IMR-90 (cell line): ENCODE measurements around the gene NOM1. TPM values are rescaled to one million over a fixed set of nuclear protein-coding genes. Genes with fewer than 3 reads are reported as not detected.

Source experiments
- ATAC-seq: fragments of 200-7000 bp; cut with Tn5 transposase; 2 replicates; pipeline ENCODE4 v1.9.1; 2020; ENCODE audit warnings: low read depth, mild to moderate bottlenecking, moderate library complexity
- BruUV-seq: library from RNA; stranded (reverse); fragments of 400-500 nt; replicated peaks from 2 replicates; lab custom pipeline; 2021; lab: Mats Ljungman, UMichigan
- CTCF ChIA-PET: fragments of 300-600 bp; formaldehyde crosslinking; extraction: SDS; loops from one replicate; lab custom pipeline; 2021; ENCODE audit warnings: antibody characterized with exemption; lab: Yijun Ruan, JAX
- POLR2A ChIA-PET: fragments of 300-600 bp; sonication (Branson Sonifier 250); formaldehyde crosslinking; loops from one replicate; lab custom pipeline; 2022; ENCODE audit warnings: antibody characterized with exemption; ENCODE audit not compliant: unreplicated experiment; lab: Charles Lee
- DNase-seq: peaks from one replicate; pipeline ENCODE4 v3.0.0; 2013
- H2AFZ ChIP-seq: replicated peaks from 2 replicates; pipeline ENCODE3; 2013; ENCODE audit warnings: low read length, mild to moderate bottlenecking; ENCODE audit not compliant: poor library complexity
- H2AK5ac ChIP-seq: 2 replicates; pipeline ENCODE4 v1.6.1; 2013; ENCODE audit warnings: low read depth, low read length, inconsistent platforms
- H2AK9ac ChIP-seq: replicated peaks from 2 replicates; pipeline ENCODE3; 2013; ENCODE audit warnings: mild to moderate bottlenecking, low read depth, low read length, moderate library complexity; ENCODE audit not compliant: poor library complexity
- H2BK120ac ChIP-seq: 2 replicates; pipeline ENCODE4 v1.6.1; 2013; ENCODE audit warnings: low read depth, low read length, inconsistent platforms
- H2BK15ac ChIP-seq: 3 replicates; pipeline ENCODE4 v1.6.1; 2013; ENCODE audit warnings: low read depth, low read length, inconsistent platforms
- H2BK20ac ChIP-seq: 2 replicates; pipeline ENCODE4 v1.6.1; 2013; ENCODE audit warnings: low read depth, mild to moderate bottlenecking, inconsistent platforms, low read length, moderate library complexity
- H2BK5ac ChIP-seq: 2 replicates; pipeline ENCODE4 v1.6.1; 2013; ENCODE audit warnings: mild to moderate bottlenecking, low read depth, low read length, inconsistent platforms; ENCODE audit not compliant: poor library complexity, severe bottlenecking
- H3K14ac ChIP-seq: replicated peaks from 2 replicates; pipeline ENCODE4 v1.6.1; 2013; ENCODE audit warnings: low read depth, low read length, inconsistent platforms
- H3K18ac ChIP-seq: 2 replicates; pipeline ENCODE4 v1.6.1; 2013; ENCODE audit warnings: low read depth, low read length, control low read depth
- H3K23ac ChIP-seq: 2 replicates; pipeline ENCODE4 v1.6.1; 2013; ENCODE audit warnings: low read depth, low read length, inconsistent platforms
- H3K27ac ChIP-seq: 2 replicates; pipeline ENCODE4 v1.5.1; 2013; ENCODE audit warnings: mild to moderate bottlenecking, control low read depth, low read length; ENCODE audit not compliant: insufficient read depth
- H3K27me3 ChIP-seq: 2 replicates; pipeline ENCODE4 v1.6.1; 2013; ENCODE audit warnings: low read length; ENCODE audit not compliant: control insufficient read depth, insufficient read depth
- H3K36me3 ChIP-seq: 2 replicates; pipeline ENCODE4 v1.6.1; 2013; ENCODE audit warnings: low read length, mixed read lengths; ENCODE audit not compliant: control insufficient read depth, insufficient read depth
- H3K4ac ChIP-seq: 2 replicates; pipeline ENCODE4 v1.6.1; 2013; ENCODE audit warnings: low read depth, low read length, inconsistent platforms
- H3K4me1 ChIP-seq: 2 replicates; pipeline ENCODE4 v1.6.1; 2013; ENCODE audit warnings: low read length, mixed read lengths; ENCODE audit not compliant: control insufficient read depth, insufficient read depth
- H3K4me2 ChIP-seq: 2 replicates; pipeline ENCODE4 v1.6.1; 2013; ENCODE audit warnings: low read depth, mild to moderate bottlenecking, control low read depth, low read length, moderate library complexity
- H3K4me3 ChIP-seq: 2 replicates; pipeline ENCODE4 v1.5.1; 2013; ENCODE audit warnings: low read depth, mild to moderate bottlenecking, control low read depth, low read length, moderate library complexity; ENCODE audit not compliant: insufficient read depth
- H3K56ac ChIP-seq: 2 replicates; pipeline ENCODE4 v1.6.1; 2013; ENCODE audit warnings: low read length, inconsistent platforms; ENCODE audit not compliant: insufficient read depth; ENCODE audit errors: extremely low read depth
- H3K79me1 ChIP-seq, 2 experiments: 2 replicates each; pipeline ENCODE4 v1.6.1; 2013; ENCODE audit warnings: low read length in 2 of 2, inconsistent platforms in 1 of 2, low read depth in 1 of 2
- H3K9ac ChIP-seq: 2 replicates; pipeline ENCODE4 v1.6.1; 2013; ENCODE audit warnings: low read depth, low read length, control low read depth
- H3K9me1 ChIP-seq: 2 replicates; pipeline ENCODE4 v1.6.1; 2013; ENCODE audit warnings: low read length, inconsistent platforms; ENCODE audit not compliant: insufficient read depth
- H3K9me3 ChIP-seq: 2 replicates; pipeline ENCODE4 v1.6.1; 2013; ENCODE audit warnings: low read length; ENCODE audit not compliant: control insufficient read depth, insufficient read depth
- H4K20me1 ChIP-seq: 2 replicates; pipeline ENCODE4 v1.6.1; 2013; ENCODE audit warnings: low read length, inconsistent platforms; ENCODE audit not compliant: insufficient read depth
- H4K5ac ChIP-seq: 2 replicates; pipeline ENCODE4 v1.6.1; 2013; ENCODE audit warnings: mild to moderate bottlenecking, low read depth, low read length, control low read depth
- H4K8ac ChIP-seq, 2 experiments: 2 replicates each; pipeline ENCODE4 v1.6.1; 2013; ENCODE audit warnings: low read depth in 2 of 2, low read length in 2 of 2, control low read depth in 1 of 2, inconsistent platforms in 1 of 2
- H4K91ac ChIP-seq: 2 replicates; pipeline ENCODE4 v1.6.1; 2013; ENCODE audit warnings: low read depth, low read length, inconsistent platforms; ENCODE audit not compliant: insufficient read depth
- BHLHE40 ChIP-seq: fragments of 150-350 bp; IDR thresholded peaks from 2 replicates; pipeline ENCODE4 v1.6.1; 2016; ENCODE audit warnings: mild to moderate bottlenecking, low read depth, low read length
- CTCF ChIP-seq: conservative IDR thresholded peaks from 2 replicates; pipeline ENCODE4 v1.5.1; 2012; ENCODE audit warnings: mild to moderate bottlenecking, low read depth, low read length, improper control_type of control experiment
- MAFK ChIP-seq: IDR thresholded peaks from 2 replicates; pipeline ENCODE4 v1.6.1; 2012; ENCODE audit warnings: low read depth, low read length, improper control_type of control experiment
- MAZ ChIP-seq: IDR thresholded peaks from 2 replicates; pipeline ENCODE4 v1.6.1; 2012; ENCODE audit warnings: low read depth, mild to moderate bottlenecking, low read length, improper control_type of control experiment, moderate library complexity, borderline replicate concordance
- MXI1 ChIP-seq: IDR thresholded peaks from 2 replicates; pipeline ENCODE4 v1.6.1; 2012; ENCODE audit warnings: low read depth, mild to moderate bottlenecking, low read length, moderate library complexity, borderline replicate concordance
- NFE2L2 ChIP-seq: fragments of 150-350 bp; IDR thresholded peaks from 2 replicates; pipeline ENCODE4 v1.6.1; 2016; ENCODE audit warnings: low read depth, mild to moderate bottlenecking, low read length
- POLR2A ChIP-seq: IDR thresholded peaks from 2 replicates; pipeline ENCODE4 v1.6.1; 2012; ENCODE audit warnings: mild to moderate bottlenecking, low read depth, low read length
- RAD21 ChIP-seq: IDR thresholded peaks from 2 replicates; pipeline ENCODE4 v1.6.1; 2012; ENCODE audit warnings: low read length, improper control_type of control experiment
- RFX5 ChIP-seq: IDR thresholded peaks from 2 replicates; pipeline ENCODE4 v1.8.0; 2012; ENCODE audit warnings: low read depth, mild to moderate bottlenecking, low read length, moderate library complexity
- SMC3 ChIP-seq: fragments of 150-350 bp; IDR thresholded peaks from 2 replicates; pipeline ENCODE4 v1.6.1; 2016; ENCODE audit warnings: low read depth, mild to moderate bottlenecking, antibody characterized with exemption, low read length, moderate library complexity
- WGBS, 2 experiments: methylation state at CpG; one replicate each; pipeline versions ENCODE4 v1.1.5 to v1.1.7; 2013; ENCODE audit warnings: missing lambda C conversion rate in 2 of 2; ENCODE audit not compliant: insufficient read length in 1 of 2; ENCODE audit errors: extremely low coverage in 2 of 2; 5-methylcytosine and 5-hydroxymethylcytosine counted together
- dilution Hi-C: fragments of 300-500 bp; cut with HindIII; formaldehyde crosslinking; loops from one replicate; pipeline ENCODE4 v1.14.3; 2018; ENCODE audit warnings: low sequenced_read_pairs; ENCODE audit not compliant: unreplicated experiment
- in situ Hi-C: fragments of 300-500 bp; cut with MboI; formaldehyde crosslinking; loops from 3 replicates; pipeline ENCODE4 v1.14.3; 2019; ENCODE audit warnings: low sequenced_read_pairs, inconsistent platforms, mixed read lengths
- intact Hi-C: fragments of 100-400 bp; cut with micrococcal nuclease; formaldehyde crosslinking; loops from 2 replicates; pipeline ENCODE4 v1.10.0; 2022
- polyA plus RNA-seq, 3 experiments: library from polyadenylated mRNA; depleted of rRNA; stranded (reverse); fragments of >200 nt; gene quantifications; 2 replicates each; pipeline ENCODE4 v1.2.3, GENCODE V29; 2012; ENCODE audit warnings: low replicate concordance in 1 of 3
- total RNA-seq: library from RNA; depleted of rRNA; stranded (reverse); fragments of >200 nt; gene quantifications from 2 replicates; pipeline ENCODE4 v1.2.3, GENCODE V29; 2012

Gene NOM1
- total and polyA plus RNA-seq, 2 of the 4 experiments (the other 2 are of a cell fraction): 15.3 to 15.4 TPM

GRCh38 chr7:157017149-157017548 is 67.6 kb downstream of the NOM1 start:
- no peak overlapping the region for H3K18ac ChIP-seq
- ATAC-seq (no peak), DNase-seq (no peak)
- H3K4ac ChIP-seq: no peak overlapping the region
- BruUV-seq: no TSS peak
- no peaks in the 10 kb centered on the region for H3K4me1 ChIP-seq
- peaks cover 98% of the 10 kb centered on the region for H3K27me3 ChIP-seq
- no peak overlapping the region for H3K27ac ChIP-seq
- in situ Hi-C loops: no loop called here
- H2AK5ac ChIP-seq: no peak overlapping the region
- dilution Hi-C loops: no loop called here
- POLR2A ChIA-PET: no interaction called here
- H3K4me2 ChIP-seq: no peak overlapping the region
- no peaks in the 10 kb centered on the region for H3K36me3 ChIP-seq
- H3K9me3 ChIP-seq: peaks cover 7% of the 10 kb centered on the region; the same call in 1 of the 2 replicates
- H3K9me1 ChIP-seq: no peaks in the 10 kb centered on the region
- no peak overlapping the region for H3K56ac ChIP-seq
- H2AFZ ChIP-seq: no peak overlapping the region
- CTCF ChIA-PET: no interaction called here
- H3K4me3 ChIP-seq: no peak overlapping the region
- no peaks in the 10 kb centered on the region for H3K79me1 ChIP-seq
- H2BK20ac ChIP-seq: no peak overlapping the region
- H4K5ac ChIP-seq: no peak overlapping the region
- no peak overlapping the region for H4K91ac ChIP-seq
- H2AK9ac ChIP-seq: no peak overlapping the region
- no peak for TF ChIP-seq SMC3
- TF ChIP-seq POLR2A: no peak
- TF ChIP-seq MAZ: no peak
- no peak for TF ChIP-seq RAD21
- TF ChIP-seq RFX5: no peak
- no peak for TF ChIP-seq MAFK
- TF ChIP-seq BHLHE40: no peak
- TF ChIP-seq MXI1: no peak
- TF ChIP-seq CTCF: no peak
- TF ChIP-seq NFE2L2: no peak
- intact Hi-C loops: no loop called here
- H3K23ac ChIP-seq: no peak overlapping the region
- no peaks in the 10 kb centered on the region for H4K20me1 ChIP-seq
- no peak overlapping the region for H3K9ac ChIP-seq
- WGBS, 2 experiments: 0% methylated on average over 2 of the region's 11 CpGs; no CpG with 5 or more reads in 1 of the 2 experiments
- H2BK5ac ChIP-seq: no peak overlapping the region
- no peak overlapping the region for H4K8ac ChIP-seq
- no peak overlapping the region for H2BK15ac ChIP-seq
- no peak overlapping the region for H3K14ac ChIP-seq
- H2BK120ac ChIP-seq: no peak overlapping the region
